Measurements from ENCODE around the gene DCAF4L1.

DNA sequence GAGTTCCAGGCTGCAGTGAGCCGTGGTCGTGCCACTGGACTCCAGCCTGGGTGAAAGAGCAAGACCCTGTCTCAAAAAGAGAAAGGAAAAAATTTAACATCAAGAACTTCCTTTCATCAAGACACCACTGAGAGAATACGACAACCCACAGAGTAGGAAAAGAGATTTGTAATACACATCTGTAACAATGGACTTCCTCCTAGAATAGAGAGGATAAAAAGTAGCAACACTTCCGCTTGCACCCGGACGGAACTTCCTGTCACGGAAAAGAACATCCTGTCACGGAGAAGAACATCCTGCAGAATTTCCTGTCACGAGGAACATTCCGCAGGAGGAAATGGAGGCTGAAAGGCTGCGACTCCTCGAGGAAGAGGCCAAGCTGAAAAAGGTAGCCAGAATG, at the start of gene DCAF4L1:
- TF ChIP-seq, protein P1, sequence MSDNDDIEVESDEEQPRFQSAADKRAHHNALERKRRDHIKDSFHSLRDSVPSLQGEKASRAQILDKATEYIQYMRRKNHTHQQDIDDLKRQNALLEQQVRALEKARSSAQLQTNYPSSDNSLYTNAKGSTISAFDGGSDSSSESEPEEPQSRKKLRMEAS (IDR thresholded peaks at IDR 0.05), result no peak
- TF ChIP-seq JUN (IDR thresholded peaks at IDR 0.05) (no peak), HDAC2 (IDR thresholded peaks at IDR 0.05) (no peak), KDM1A (IDR thresholded peaks at IDR 0.05; ENCODE audit: low read depth) (no peak), ZNF302 (CRISPR knock-in tag; IDR thresholded peaks at IDR 0.05) (no peak), MAFK (IDR thresholded peaks at IDR 0.05; ENCODE audit: partially characterized antibody) (no peak), FOXS1 (CRISPR knock-in tag; IDR thresholded peaks at IDR 0.05) (no peak), EHMT2 (IDR thresholded peaks at IDR 0.05; ENCODE audit: low read depth) (no peak), EP300 (IDR thresholded peaks at IDR 0.05) (no peak), POLR2A (IDR thresholded peaks at IDR 0.05; ENCODE audit: low read length) (no peak), RNF2 (IDR thresholded peaks at IDR 0.05; ENCODE audit: borderline replicate concordance, low read depth) (no peak)
- TF ChIP-seq, protein P2, sequence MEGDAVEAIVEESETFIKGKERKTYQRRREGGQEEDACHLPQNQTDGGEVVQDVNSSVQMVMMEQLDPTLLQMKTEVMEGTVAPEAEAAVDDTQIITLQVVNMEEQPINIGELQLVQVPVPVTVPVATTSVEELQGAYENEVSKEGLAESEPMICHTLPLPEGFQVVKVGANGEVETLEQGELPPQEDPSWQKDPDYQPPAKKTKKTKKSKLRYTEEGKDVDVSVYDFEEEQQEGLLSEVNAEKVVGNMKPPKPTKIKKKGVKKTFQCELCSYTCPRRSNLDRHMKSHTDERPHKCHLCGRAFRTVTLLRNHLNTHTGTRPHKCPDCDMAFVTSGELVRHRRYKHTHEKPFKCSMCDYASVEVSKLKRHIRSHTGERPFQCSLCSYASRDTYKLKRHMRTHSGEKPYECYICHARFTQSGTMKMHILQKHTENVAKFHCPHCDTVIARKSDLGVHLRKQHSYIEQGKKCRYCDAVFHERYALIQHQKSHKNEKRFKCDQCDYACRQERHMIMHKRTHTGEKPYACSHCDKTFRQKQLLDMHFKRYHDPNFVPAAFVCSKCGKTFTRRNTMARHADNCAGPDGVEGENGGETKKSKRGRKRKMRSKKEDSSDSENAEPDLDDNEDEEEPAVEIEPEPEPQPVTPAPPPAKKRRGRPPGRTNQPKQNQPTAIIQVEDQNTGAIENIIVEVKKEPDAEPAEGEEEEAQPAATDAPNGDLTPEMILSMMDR (IDR thresholded peaks at IDR 0.05), result no peak
- TF ChIP-seq, protein P3, sequence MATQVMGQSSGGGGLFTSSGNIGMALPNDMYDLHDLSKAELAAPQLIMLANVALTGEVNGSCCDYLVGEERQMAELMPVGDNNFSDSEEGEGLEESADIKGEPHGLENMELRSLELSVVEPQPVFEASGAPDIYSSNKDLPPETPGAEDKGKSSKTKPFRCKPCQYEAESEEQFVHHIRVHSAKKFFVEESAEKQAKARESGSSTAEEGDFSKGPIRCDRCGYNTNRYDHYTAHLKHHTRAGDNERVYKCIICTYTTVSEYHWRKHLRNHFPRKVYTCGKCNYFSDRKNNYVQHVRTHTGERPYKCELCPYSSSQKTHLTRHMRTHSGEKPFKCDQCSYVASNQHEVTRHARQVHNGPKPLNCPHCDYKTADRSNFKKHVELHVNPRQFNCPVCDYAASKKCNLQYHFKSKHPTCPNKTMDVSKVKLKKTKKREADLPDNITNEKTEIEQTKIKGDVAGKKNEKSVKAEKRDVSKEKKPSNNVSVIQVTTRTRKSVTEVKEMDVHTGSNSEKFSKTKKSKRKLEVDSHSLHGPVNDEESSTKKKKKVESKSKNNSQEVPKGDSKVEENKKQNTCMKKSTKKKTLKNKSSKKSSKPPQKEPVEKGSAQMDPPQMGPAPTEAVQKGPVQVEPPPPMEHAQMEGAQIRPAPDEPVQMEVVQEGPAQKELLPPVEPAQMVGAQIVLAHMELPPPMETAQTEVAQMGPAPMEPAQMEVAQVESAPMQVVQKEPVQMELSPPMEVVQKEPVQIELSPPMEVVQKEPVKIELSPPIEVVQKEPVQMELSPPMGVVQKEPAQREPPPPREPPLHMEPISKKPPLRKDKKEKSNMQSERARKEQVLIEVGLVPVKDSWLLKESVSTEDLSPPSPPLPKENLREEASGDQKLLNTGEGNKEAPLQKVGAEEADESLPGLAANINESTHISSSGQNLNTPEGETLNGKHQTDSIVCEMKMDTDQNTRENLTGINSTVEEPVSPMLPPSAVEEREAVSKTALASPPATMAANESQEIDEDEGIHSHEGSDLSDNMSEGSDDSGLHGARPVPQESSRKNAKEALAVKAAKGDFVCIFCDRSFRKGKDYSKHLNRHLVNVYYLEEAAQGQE (IDR thresholded peaks at IDR 0.05), result no peak

All from A549 (cell line).